CD4-positive, alpha-beta T cell treated with Interleukin-6 at 100 ng/mL for 8 hours (primary cell): ENCODE measurements around the gene ZNF540.
"Not testable (repeated sequence)": the region's sequence is repeated elsewhere in the genome, so short reads cannot be mapped to it uniquely, and the experiment has no call there.

Experiments
- DNase-seq: peaks from one replicate; pipeline ENCODE4 v3.0.0-alpha.2; 2020; ENCODE audit warnings: mixed read lengths, low spot score

Gene ZNF540

DNA sequence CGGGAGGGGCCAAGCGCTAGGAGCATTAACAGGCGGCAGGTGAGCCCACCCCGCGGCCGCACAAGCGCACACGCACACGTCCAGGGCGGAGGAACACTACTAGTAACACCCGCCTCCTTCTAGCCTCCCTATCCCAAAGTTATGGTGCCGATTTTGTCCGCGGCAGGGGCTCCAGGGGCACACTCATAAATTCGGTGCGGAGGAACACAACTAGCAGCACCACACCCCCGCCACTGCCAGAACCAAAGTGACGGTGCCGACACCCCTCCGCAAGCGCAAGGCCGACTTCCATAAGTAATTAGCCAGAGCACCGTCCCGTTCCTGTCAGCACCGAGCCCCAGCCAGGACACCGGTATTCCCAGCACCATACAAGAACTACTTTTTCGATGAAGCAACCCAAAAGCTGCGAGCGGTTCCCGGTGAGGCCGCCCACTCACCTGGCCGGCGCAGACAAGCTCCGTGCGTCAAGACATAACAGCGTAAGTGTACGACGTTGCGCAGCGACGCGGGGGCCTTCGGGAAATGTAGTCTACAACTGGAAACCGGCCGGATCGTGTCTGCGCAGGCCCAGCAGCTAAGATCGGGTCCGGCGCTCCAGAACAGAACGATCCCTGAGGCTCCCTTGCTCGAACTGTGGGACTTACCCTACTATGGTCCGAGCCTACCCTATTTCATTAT lies at the start of gene ZNF540, which contains the start of gene ZNF571:
Gene ZNF540, plus strand, starts transcription at position 573 of the 678 bp plus-strand sequence. CDS start 3,572 bp downstream, outside the sequence.
Gene ZNF571, minus strand, starts transcription at position 489 of the 678 bp plus-strand sequence. CDS start 8,116 bp downstream, outside the sequence.
- DNase-seq: peak; percentile 91

GRCh38 chr19:37551129-37551993 lies 43.3 kb upstream of the ZNF540 start:
- DNase-seq: peak; percentile 19

DNA sequence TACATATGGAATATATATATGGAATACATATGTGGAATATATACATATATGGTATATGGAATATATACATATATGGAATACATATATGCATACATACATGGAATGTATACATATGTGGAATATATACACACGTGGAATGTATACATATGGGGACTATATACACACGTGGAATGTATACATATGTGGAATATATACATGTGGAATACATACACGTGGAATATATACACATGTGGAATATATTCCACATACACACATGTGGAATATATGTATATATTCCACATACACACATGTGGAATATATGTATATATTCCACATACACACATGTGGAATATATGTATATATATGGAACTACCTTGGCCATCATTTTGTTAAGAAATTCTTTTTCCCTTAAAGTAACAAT lies 31.2 kb upstream of the ZNF540 start:
- DNase-seq: no peak

GRCh38 chr19:37564624-37565369 lies 29.9 kb upstream of the ZNF540 start:
- no peak for DNase-seq

DNA sequence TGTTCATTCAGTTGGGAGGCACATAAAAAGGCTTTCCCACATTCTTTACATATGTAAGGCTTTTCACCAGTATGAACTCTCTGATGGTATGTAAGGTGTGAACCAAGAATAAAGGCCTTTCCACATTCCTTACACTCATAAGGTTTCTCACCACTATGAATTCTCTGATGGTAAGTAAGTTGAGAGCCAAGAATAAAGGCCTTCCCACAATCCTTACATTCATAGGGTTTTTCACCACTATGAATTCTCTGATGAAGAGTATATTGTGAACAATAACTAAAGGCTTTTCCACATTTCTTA lies 29.4 kb upstream of the ZNF540 start:
- DNase-seq: no peak

DNA sequence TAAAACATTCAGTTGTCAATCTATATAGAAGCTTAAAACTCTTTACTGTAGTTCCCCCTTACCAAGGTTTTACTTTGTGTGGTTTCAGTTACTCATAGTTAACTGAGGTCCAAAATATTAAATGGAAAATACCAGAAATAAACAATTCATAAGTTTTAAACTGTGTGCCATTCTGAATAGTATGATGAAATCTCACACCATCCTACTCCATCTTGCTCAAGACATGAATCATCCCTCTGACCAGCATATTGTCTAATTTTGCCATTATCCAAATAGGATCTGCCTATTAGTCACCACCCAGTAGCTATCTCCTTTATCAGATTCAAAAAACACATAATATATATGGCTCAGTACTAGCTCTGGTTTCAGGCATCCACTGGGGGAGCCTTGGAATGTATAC lies 22.5 kb upstream of the ZNF540 start:
- DNase-seq: no peak

DNA sequence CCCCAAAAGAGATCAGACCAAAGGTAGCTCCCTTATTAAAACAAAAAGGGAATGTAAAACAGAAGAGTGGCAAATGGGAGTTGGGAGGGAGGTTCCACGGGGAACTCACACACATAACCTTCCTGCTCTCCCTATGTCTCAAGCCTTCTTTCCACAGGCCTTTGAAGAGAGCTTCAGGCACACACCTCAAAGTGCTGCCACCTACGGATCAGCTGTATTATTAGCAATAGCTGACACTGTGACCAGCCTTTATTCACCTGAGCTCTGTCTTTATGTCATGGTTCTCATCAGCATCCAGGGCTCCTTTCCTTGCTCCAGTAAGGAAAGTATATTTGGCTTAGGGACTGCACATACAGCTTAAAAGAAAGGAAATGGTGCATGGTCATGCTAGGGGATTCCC lies 11.3 kb upstream of the ZNF540 start:
- no peak for DNase-seq

DNA sequence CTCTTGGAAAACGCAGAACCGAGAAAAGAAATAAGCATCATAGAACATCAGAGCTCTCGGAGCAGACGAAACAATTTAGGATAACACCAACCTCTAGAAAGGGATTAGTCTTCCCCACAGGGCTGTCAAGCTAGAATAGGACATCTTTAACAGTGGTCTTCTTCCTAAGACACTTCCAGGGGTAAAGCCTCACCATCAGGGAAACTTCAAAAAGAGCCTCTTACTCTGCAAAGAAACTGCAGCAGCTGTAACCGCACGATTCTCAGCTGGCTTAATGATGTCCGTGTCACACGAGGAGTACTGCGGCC lies 726 bp upstream of the ZNF540 start:
- DNase-seq: peak; percentile 31

DNA sequence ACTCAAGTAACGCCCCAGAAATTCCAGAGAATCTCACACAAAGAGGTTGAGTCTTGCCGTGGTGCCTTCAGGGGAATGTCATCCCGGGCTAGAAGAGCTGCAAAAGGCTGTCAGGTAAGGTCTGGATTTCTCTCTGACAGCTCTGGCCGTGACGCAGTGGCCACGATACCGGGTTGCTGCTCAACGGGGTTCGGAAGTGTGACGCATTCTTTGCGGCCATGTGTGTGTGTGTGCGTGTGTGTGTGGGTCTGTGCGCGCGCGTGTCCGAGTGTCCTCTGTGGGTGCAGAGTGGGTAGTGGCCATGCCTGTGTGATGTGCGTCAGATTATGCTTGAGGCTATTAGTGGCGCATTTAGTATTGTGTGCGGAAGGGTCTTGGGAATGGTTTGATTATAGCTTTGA lies 306 bp downstream of the ZNF540 start:
- DNase-seq: peak; percentile 42

DNA sequence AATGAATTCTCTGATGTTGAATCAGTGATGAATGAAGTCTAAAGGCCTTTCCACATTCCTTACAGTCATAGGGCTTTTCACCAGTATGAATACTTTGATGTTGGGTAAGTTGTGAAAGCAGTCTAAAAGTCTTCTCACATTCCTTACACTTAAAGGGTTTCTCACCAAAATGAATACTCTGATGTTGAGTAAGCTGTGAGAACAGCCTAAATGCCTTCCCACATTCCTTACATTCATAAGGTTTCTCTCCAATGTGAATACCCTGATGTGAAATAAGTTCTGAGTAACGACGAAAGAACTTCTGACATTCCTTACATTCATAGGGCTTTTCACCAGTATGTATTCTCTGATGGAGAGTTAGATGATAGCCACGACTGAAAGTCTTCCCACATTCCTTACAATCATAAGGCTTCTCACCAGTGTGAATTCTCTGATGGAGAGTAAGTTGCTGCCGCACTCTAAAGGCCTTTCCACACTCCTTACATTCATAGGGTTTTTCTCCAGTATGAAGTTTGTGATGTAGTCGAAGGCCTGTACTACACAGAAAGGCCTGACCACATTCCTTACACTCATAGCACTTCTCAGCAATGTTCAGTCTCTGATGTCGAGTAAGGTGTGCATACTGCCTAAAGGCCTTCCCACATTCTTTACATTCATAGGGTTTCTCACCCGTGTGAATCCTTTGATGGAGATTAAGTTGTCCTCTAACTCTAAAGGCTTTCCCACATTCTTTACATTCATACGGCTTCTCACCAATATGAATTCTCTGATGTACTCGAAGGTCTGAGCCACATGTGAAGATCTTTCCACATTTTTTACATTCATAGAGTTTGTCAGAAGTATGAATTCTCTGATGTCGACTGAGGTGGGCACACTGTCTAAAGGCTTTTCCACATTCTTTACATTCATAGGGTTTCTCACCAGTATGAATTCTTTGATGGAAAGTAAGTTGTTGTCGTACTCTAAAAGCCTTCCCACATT lies 40.7 kb downstream of the ZNF540 start:
- DNase-seq: no peak

DNA sequence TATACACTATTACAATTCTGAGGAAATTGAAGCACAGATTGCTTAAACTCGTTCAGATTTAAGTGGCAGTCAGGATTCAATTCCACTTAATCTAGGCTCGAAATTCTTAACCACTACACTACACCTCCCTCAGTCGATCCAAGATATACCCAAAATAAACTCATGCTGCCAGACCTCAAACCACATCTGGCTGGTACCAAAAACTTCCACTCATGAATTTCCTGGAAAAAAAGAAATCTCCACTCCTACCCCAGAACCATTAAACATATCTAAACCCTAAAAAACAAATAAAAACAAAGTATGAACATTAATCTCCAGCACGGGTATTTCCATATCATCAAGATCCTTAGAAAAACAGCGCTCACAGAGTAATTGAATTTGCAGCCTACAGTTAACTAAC lies 59.4 kb downstream of the ZNF540 start:
- no peak for DNase-seq

GRCh38 chr19:37654629-37655300 lies 60.1 kb downstream of the ZNF540 start:
- DNase-seq: peak; percentile 2

DNA sequence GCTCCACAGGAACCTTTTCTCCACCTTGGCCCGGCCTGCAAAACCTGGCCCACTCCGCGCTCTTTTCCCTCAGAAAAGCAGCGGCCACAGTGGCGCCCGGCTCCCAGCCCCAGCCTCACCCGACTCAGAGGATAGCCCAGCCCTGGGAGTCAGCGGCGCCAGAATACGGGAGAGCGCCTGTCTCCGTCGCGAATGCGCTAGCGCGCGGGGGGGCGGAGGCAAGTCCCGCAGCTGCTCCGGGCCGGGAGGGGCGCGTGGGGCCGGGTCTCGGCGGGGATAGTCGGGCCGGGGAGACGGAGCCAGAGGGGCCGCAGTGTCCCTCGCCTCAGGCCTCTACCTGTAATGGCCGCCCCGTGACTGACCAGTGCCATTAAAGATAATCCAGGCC lies 60.6 kb downstream of the ZNF540 start, which contains the start of gene ZFP30:
Gene ZFP30, minus strand, starts transcription at position 165 of the 388 bp plus-strand sequence. CDS start 7,643 bp downstream, outside the sequence.
- peak; percentile 76 for DNase-seq

DNA sequence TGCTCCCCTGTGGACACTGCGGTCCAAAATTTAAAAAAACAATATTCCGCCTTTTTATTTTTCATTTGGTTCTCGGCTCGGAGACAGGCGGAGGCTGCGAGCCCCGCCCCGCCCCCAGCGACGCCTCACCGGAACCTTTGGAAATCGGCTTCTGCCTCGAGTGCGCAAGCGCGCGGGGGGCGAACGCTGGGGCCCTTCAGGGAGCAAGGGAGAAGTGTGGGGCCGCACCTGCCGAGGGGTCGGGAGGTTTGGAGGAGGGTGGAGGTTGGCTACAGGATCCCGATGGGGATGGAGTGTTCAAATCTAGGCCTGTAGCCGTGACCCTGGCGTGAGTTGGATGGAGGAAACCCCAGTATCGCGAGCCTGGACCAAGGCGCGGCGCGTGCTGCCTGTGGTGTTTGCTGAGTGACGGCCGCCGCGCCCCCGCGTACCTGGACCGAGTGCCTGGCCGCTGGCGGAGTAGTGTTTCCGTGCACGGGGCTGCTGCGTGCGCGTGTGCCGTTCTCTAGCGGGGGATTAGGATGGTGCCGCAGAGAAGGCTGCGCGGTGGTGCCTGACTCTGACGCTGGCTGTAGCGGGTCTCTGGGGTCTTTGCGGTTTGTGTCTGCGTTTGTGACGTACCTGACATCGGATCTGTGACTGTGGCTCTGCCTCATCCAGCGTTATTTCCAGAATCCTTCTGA lies 61.2 kb downstream of the ZNF540 start:
- peak; percentile 80 for DNase-seq

DNA sequence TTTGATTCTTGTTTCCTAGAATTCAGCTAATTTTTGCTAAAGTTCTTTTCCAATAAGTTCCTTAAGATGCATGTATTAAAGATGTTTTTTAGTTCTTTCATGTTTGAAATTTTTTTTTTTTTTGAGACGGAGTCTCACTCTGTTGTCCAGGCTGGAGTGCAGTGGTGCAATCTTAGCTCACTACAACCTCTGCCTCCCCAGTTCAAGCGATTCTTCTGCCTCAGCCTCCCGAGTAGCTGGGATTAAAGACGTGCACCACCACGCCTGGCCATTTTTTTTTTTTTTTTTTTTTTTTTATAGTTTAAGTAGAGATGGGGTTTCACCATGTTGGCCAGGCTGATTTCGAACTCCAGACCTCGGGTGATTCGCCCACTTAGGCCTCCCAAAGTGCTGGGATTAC lies 62.5 kb downstream of the ZNF540 start:
- DNase-seq: not testable (repeated sequence)
